Activated CD4-positive, alpha-beta T cell treated with anti-CD3 and anti-CD28 coated beads, Interleukin-2, amount 50 U/mL, for 16 hours (primary cell): Measurements from ENCODE around the gene RAC3.

Experiments
- DNase-seq: peaks from one replicate; pipeline ENCODE4 v3.0.0-alpha.2; 2020

The RAC3 gene

GRCh38 chr17:82045936-82046484 lies 14.5 kb downstream of the RAC3 start:
- DNase-seq, result no peak

GRCh38 chr17:82046903-82047302 lies 15.4 kb downstream of the RAC3 start:
- DNase-seq, result no peak

DNA sequence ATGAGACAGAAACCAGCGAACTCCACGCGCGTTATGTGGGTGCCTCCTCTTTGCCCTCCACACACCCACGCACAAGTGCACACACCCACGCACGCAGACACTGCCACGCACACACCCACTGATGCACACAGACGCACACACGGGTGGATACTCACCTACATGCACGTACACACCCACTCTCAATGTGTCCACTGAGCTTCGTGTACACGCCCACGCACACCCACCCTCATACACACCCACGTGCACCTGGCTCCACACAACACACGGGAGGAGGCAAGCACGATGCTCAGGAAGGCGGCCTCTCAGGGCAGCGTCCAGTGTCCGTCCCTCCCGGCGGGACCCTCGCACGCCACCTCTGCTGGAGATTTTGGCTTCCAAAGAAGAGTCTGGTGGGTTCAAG lies 15.9 kb downstream of the RAC3 start:
- DNase-seq, result no peak

GRCh38 chr17:82047914-82048570 lies 16.6 kb downstream of the RAC3 start:
- no peak for DNase-seq

DNA sequence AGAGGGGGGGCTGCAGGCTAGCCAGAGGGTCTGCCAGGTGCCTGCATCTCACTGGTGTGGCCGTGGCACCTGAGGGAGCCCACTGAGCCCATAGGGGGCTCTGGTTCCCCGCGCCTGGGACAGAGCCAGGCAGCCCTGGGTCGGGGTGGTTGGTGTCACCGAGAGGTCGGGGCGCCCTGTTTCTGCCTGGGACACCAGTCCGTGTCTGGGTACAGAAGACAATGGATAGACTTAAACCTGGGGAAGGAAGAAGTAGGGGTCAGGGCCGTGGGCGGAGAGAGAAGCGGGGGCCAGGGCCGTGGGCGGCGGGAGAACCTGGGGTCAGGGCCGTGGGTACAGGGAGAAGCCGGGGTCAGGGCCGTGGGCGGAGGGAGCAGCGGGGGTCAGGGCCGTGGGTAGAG lies 17.1 kb downstream of the RAC3 start:
- DNase-seq, result no peak

DNA sequence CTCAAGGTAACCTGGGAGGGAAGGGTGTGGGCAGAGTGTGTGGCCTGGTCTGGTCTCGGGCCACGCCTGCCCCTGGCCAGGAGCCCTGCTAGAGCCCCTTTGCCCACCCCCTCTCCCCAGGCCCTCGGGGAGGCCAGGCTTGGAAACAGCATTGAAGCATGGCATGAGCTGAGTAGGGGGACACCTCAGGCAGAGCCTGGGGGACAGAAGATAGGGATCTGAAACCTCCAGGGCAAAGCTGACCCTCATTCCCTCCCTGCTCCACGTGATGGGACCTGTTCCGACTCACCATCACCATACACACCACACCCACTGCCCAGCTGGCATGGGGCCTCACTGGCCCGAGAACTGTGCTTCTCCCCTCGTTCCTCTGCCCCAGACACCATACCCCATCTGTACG lies 17.6 kb downstream of the RAC3 start:
- no peak for DNase-seq

GRCh38 chr17:82049521-82049971 lies 18.1 kb downstream of the RAC3 start:
- no peak for DNase-seq

GRCh38 chr17:82050152-82050760 lies 18.8 kb downstream of the RAC3 start:
- DNase-seq, result no peak

DNA sequence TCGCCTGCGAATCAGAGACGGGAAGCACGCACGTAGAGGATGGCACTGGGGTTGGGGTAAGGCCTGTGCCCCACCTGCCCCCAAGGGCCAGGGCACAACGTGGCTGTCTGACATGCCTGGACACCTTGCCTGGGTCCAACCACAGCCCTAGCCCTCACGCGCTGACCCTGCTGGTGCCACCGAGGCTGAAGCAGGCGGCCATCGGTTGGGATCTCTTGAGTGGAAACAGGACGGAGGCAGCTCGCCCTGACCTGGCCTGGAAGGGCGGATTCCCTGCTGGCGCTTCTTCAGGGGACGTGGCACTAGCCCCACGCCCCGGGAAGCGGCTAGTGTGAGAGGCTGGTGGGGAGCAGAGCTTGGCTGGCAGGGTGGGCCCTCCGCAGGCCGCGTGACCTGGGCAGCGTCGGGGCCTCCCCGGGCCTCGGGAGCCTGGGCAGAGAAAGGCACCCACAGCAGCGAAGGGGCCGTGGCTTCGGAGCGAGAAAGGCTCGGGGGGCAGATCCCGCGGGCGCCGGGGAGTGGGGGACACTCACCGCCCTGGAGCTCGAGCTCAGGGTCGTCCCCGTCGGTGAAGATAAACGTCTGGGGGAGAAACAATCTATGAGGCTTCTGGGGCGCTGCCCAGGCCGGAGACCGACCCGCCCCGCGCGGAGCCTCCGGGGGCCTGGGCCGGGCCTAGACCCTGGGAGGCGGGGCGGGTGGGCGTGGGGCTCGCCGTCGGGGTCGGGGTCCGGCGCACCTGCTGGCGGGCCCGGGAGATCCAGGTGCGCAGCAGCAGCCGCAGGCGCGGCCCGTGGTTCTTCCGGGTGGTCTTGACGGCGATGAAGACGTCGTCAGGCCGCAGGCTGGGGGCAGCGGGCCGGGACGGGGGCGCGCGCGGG lies 19.5 kb downstream of the RAC3 start:
- no peak for DNase-seq

GRCh38 chr17:82051776-82052637 lies 20.5 kb downstream of the RAC3 start, which contains the start of the genes GPS1 and RFNG:
Gene GPS1, plus strand, starts transcription at chr17:82051898. Its CDS starts 34 bp downstream, at chr17:82051932.
Gene RFNG, minus strand, starts transcription at chr17:82051811. Its CDS starts 45 bp downstream, at chr17:82051766.
- peak; percentile 76 for DNase-seq

GRCh38 chr17:82052638-82053059 lies 21.2 kb downstream of the RAC3 start:
- no peak for DNase-seq

GRCh38 chr17:82053130-82053529 lies 21.7 kb downstream of the RAC3 start:
- DNase-seq, result no peak

DNA sequence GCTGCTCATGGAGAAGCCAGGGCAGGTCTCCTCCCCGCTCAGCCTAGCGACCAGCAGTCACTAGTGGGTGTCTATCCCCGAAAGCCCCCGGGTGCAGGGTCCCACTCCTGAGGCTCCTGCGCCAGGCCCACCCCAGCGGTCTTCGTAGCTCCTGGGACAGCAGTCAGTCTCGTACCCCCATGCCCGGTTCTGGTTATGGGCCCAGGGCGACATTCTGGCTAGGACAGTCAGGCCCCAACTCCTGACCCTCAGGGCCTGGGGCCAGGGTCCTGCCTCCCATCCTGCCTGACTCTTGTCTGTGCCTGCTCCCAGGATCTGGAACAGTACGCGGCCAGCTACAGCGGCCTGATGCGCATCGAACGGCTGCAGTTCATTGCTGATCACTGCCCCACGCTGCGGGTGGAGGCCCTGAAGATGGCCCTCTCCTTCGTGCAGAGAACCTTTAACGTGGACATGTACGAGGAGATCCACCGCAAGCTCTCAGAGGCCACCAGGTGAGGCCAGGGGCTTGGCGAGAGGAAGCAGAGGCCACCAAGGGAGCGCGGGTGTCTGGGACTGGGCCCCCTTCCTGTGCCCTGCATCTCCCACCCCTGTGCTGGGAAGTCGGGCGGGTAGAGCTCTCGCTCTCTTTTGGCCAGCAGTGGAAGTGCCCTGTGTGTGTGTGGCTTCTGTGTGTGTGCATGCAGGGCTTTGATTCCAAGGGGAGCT lies 22.2 kb downstream of the RAC3 start:
- DNase-seq, result no peak

GRCh38 chr17:82054351-82055022 lies 23.0 kb downstream of the RAC3 start:
- no peak for DNase-seq

GRCh38 chr17:82055023-82055964 lies 23.8 kb downstream of the RAC3 start:
- DNase-seq, result no peak

- DNase-seq, result no peak
Measured at GRCh38 chr17:82055965-82056728, 24.7 kb downstream of the RAC3 start.

- DNase-seq, result no peak
Measured at GRCh38 chr17:82056729-82057621, 25.5 kb downstream of the RAC3 start.
